ENCODE data around the gene PMPCA.

PMPCA gene

DNA sequence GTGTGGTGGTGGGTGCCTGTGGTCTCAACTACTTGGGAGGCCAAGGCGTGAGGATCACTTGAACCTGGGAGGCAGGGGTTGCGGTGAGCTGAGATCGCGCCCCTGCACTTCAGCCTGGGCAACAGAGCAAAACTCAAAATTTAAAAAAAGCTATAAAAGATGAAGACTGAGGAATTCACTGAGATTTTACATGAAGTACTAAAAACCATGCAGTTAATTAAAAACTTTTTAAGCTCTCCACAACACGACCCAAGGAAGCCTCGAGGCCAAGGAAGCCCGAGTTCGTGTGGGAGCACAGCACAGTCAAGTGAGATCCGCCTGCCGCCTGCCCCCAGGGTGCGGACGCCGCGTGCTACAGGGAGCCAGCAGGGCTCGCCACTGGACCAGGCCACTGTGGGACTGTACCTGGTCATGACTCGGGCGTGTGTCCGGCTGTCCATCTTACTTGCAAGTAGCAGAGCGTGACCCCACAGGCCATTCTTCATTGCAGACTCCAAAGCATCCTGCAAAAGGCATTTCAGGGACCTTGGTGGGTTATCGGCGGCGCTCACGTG is 50.4 kb downstream of the PMPCA start:
- no peak for DNase-seq

DNA sequence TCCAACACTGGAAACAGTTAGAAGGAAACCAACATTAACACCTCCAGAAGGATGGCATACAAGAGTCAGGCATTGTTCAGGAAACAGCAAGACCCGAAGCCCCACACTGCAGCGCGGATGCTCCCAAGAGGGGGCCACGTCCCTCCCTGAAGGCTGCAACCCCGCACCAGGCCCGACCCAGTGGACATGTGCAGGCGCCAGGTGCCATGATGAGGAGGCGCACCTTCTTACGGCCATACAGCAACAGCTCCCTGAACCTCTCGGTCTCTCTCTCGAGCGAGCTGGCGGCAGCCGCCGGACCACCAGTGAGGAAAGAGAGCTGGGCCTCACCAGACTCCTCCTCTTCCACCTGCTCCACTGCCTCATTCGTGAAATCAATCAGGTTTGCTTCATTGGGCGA is 52.2 kb downstream of the PMPCA start:
- DNase-seq, result no peak

DNA sequence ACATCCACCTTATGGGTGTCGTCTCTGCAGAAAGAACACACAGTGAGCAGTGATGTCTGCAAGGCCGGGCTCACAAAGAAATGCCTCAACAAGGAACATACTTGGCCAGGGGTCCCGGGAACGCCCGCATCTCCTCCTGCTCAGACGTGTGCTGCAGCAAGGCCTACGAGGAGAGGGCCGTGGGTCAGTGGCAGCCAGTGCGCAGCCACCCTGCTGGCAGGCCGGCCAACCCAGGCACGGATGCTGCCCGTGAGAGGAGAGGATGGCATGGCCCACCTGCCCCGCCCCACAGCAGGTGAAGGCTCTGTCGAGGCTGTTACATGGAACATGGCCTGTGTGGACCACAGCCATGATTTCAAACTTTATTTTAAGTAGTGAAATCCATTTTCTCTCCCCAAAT is 53.1 kb downstream of the PMPCA start:
- no peak for DNase-seq

GRCh38 chr9:136464241-136464640 is 53.8 kb downstream of the PMPCA start:
- no peak for DNase-seq

GRCh38 chr9:136465500-136466154 is 55.2 kb downstream of the PMPCA start:
- no peak for DNase-seq

GRCh38 chr9:136466155-136466541 is 55.7 kb downstream of the PMPCA start:
- DNase-seq, result no peak

DNA sequence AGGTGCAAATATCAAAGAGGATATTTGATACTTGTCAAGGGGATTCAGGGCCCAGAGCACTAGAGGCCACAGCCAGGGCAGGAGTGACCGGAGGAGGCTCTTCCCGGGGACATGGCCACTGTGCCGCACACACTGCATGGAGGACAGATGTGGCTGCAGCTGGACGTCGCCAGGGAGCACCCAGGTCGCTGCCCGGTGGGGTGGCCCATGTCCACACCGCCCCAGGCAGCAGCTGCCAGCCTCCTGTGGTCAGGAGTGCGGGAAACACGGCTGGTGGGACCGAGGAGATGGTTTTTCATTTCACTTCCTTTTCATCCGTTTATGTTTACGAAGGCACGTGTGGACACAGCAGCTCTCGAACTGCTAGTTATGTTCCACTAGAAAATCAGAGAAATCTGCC is 57.3 kb downstream of the PMPCA start:
- no peak for DNase-seq

DNA sequence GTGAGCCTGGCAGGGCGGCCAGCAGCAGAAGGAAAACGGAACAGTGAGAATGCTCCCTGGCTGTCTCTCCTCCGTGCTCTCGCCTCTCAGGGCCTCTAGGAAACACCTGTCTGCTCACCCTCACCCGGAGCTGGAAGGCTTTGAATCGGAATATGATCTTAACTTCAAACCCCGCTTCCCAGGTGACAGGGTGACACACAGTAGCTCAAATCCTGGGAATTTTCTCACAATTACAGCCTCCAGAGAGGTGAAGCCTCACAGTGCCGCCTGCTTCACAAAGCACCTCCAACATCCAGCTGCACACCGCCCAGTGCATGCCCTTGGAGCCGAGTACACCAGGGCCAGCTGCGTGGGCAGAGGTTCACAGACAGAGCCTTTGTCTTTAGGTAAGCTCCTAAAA is 59.9 kb downstream of the PMPCA start:
- no peak for DNase-seq

GRCh38 chr9:136470792-136471469 is 60.5 kb downstream of the PMPCA start:
- DNase-seq, result no peak

DNA sequence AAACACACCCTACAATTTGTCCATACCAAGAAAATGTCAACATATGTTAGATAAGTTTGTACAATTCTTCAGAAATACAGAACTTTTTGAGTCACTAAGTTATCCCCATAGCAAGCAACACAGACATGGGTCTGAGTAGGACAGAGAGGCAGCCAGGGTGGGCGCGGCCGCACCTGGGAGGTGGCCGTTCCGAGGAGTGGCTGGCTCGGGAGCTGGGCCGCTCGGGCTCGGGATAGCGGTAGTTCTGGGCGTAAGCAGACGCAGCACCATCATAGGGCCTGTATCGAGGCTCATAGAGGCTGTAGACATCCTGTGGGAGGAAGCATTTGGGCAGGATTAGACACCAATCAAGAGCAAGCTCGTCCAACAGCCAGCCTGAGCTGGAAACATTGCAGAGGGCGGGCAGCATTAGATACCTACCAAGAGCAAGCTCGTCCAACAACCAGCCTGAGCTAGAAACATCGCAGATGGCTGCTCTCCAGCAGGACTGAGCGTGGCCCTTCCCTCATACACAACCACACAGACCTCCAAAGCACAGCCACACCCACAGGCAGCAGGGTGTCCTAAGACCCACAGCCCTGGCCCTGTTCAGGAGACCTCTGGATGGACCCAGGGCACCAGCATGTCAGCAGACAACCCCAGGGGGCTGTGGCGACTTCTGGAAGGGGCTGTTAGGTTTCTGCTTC is 61.5 kb downstream of the PMPCA start:
- no peak for DNase-seq

GRCh38 chr9:136472640-136473353 is 62.3 kb downstream of the PMPCA start:
- DNase-seq, result no peak

DNA sequence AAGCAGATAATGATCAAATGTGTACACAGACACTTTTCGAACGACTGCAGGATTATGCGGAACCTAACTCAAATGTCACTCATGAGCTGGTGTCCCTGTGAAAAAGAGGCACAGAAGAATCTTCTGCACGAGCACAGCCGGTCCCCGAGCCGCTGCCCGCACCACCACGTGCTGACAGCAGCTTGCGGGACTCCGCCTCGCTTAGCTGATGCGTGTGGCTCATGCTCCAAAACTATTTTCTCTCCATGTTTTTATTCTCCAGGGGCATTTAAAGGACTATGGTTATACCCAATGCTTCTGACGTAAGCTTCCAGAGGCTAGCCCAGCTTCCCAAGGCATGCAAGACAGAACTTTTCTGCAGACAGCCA is 62.9 kb downstream of the PMPCA start:
- DNase-seq, result no peak
